HCT116 (cell line): ENCODE results near the gene SPG7. TPM values are rescaled to one million over a fixed set of nuclear protein-coding genes. Genes with fewer than 3 reads are reported as not detected.

Experiments
- ATAC-seq: fragments of 200-7000 bp; cut with Tn5 transposase; 2 replicates; pipeline ENCODE4 v1.9.1; 2020; ENCODE audit warnings: mild to moderate bottlenecking, moderate library complexity
- BruUV-seq: library from RNA; stranded (reverse); fragments of 400-500 nt; replicated peaks from 2 replicates; lab custom pipeline; 2021; lab: Mats Ljungman, UMichigan
- CTCF ChIA-PET: fragments of 300-600 bp; sonication (Branson Sonifier 250); formaldehyde crosslinking; loops from one replicate; lab custom pipeline; 2021; ENCODE audit warnings: antibody characterized with exemption; lab: Charles Lee
- POLR2A ChIA-PET: fragments of 300-600, 350-600 bp; sonication (Branson Sonifier 250); formaldehyde crosslinking; loops from one replicate; lab custom pipeline; 2021; ENCODE audit warnings: antibody characterized with exemption; lab: Charles Lee
- RAD21 ChIA-PET, 2 experiments: fragments of 300-600 bp; sonication (Branson Sonifier 250); formaldehyde crosslinking; loops; one replicate each; lab custom pipeline; 2023; ENCODE audit warnings: low total read pairs in 2 of 2; ENCODE audit not compliant: uncharacterized antibody in 2 of 2, unreplicated experiment in 2 of 2, low non-redundant PET in 1 of 2; lab: Charles Lee
- DNase-seq: peaks from one replicate; pipeline ENCODE4 v3.0.0-alpha.2; 2010; ENCODE audit warnings: low read depth, low spot score
- H2AFZ ChIP-seq: fragments of 200-600 bp; shearing (Covaris generic), sonication (generic); 2 replicates; pipeline ENCODE4 v1.6.1; 2017; ENCODE audit warnings: low read depth, mixed run types, mixed read lengths, antibody characterized with exemption, low read length; ENCODE audit not compliant: poor library complexity, severe bottlenecking
- H3K27ac ChIP-seq: 2 replicates; pipeline ENCODE4 v1.5.1; 2012; ENCODE audit warnings: low read depth, low read length
- H3K27me3 ChIP-seq: fragments of 200-600 bp; sonication (generic); 2 replicates; pipeline ENCODE4 v1.6.1; 2016; ENCODE audit warnings: mixed run types, low read length, mixed read lengths; ENCODE audit not compliant: insufficient read depth
- H3K36me3 ChIP-seq, 2 experiments: fragments of 200-500 bp in 1 of 2; fragments of 200-600 bp in 1 of 2; sonication (Bioruptor generic) in 1 of 2; sonication (generic) in 1 of 2; 2 replicates each; pipeline versions ENCODE4 v1.5.1 to v1.6.1; 2014 to 2016; ENCODE audit warnings: low read length in 2 of 2, inconsistent platforms in 1 of 2, mixed read lengths in 1 of 2, mixed run types in 1 of 2; ENCODE audit not compliant: insufficient read depth in 2 of 2, control insufficient read depth in 1 of 2
- H3K4me1 ChIP-seq, 2 experiments: fragments of 200-600 bp in 1 of 2; sonication (generic) in 1 of 2; 2 replicates each; pipeline versions ENCODE4 v1.5.1 to v1.6.1; 2012 to 2017; ENCODE audit warnings: low read length in 2 of 2, inconsistent platforms in 1 of 2, mild to moderate bottlenecking in 1 of 2, mixed read lengths in 1 of 2, mixed run types in 1 of 2, moderate library complexity in 1 of 2; ENCODE audit not compliant: insufficient read depth in 2 of 2, control insufficient read depth in 1 of 2
- H3K4me2 ChIP-seq: fragments of 200-600 bp; sonication (generic); 2 replicates; pipeline ENCODE4 v1.6.1; 2017; ENCODE audit warnings: mixed run types, low read length, mixed read lengths
- H3K4me3 ChIP-seq, 2 experiments: fragments of 200-600 bp in 1 of 2; sonication (generic) in 1 of 2; replicated peaks in 1 of 2; 2 replicates each; pipeline ENCODE4 v1.5.1; 2011 to 2016; ENCODE audit warnings: low read length in 2 of 2, control low read depth in 1 of 2, low read depth in 1 of 2, mild to moderate bottlenecking in 1 of 2, mixed read lengths in 1 of 2, mixed run types in 1 of 2
- H3K79me2 ChIP-seq: fragments of 200-600 bp; sonication (generic); 2 replicates; pipeline ENCODE4 v1.6.1; 2017; ENCODE audit warnings: mild to moderate bottlenecking, mixed run types, low read length, moderate library complexity, mixed read lengths; ENCODE audit not compliant: insufficient read depth
- H3K9ac ChIP-seq: fragments of 200-600 bp; sonication (generic); 2 replicates; pipeline ENCODE4 v1.6.1; 2016; ENCODE audit warnings: low read length, mixed read lengths
- H3K9me2 ChIP-seq: fragments of 200-600 bp; sonication (generic), shearing (Covaris generic); 2 replicates; pipeline ENCODE4 v1.6.1; 2017; ENCODE audit warnings: mixed run types, mild to moderate bottlenecking, moderate library complexity; ENCODE audit not compliant: insufficient read depth
- H3K9me3 ChIP-seq, 2 experiments: fragments of 200-500 bp in 1 of 2; fragments of 200-600 bp in 1 of 2; sonication (Bioruptor generic) in 1 of 2; sonication (generic) in 1 of 2; 2 replicates each; pipeline ENCODE4 v1.6.1; 2014 to 2017; ENCODE audit warnings: low read length in 2 of 2, mixed read lengths in 2 of 2, inconsistent platforms in 1 of 2, low read depth in 1 of 2, mild to moderate bottlenecking in 1 of 2, mixed run types in 1 of 2, moderate library complexity in 1 of 2; ENCODE audit not compliant: control insufficient read depth in 1 of 2, insufficient read depth in 1 of 2
- H4K20me1 ChIP-seq: fragments of 200-600 bp; sonication (generic), shearing (Covaris generic); 2 replicates; pipeline ENCODE4 v1.6.1; 2017; ENCODE audit warnings: mixed run types, mild to moderate bottlenecking, moderate library complexity; ENCODE audit not compliant: insufficient read depth
- CBX3 ChIP-seq: IDR thresholded peaks from 2 replicates; pipeline ENCODE4 v1.6.1; 2012; ENCODE audit warnings: low read depth
- EGR1 ChIP-seq: IDR thresholded peaks from 2 replicates; pipeline ENCODE4 v1.6.1; 2012; ENCODE audit warnings: low read depth
- ELF1 ChIP-seq: IDR thresholded peaks from 2 replicates; pipeline ENCODE4 v1.6.1; 2012; ENCODE audit warnings: low read depth, borderline replicate concordance
- EZH2 ChIP-seq: fragments of 200-600 bp; sonication (generic); IDR thresholded peaks from 2 replicates; pipeline ENCODE4 v1.6.1; 2017; ENCODE audit warnings: antibody characterized with exemption, mixed run types
- EZH2phosphoT487 ChIP-seq: fragments of 200-600 bp; IDR thresholded peaks from 2 replicates; pipeline ENCODE4 v1.6.1; 2018; ENCODE audit warnings: antibody characterized with exemption, borderline replicate concordance
- POLR2A ChIP-seq: IDR thresholded peaks from 2 replicates; pipeline ENCODE4 v1.7.0; 2011; ENCODE audit warnings: borderline replicate concordance; ENCODE audit not compliant: insufficient read depth, insufficient read length; ENCODE audit errors: extremely low read depth
- POLR2AphosphoS5 ChIP-seq: IDR thresholded peaks from 2 replicates; pipeline ENCODE4 v1.6.1; 2011; ENCODE audit warnings: mild to moderate bottlenecking, low read depth, low read length, moderate library complexity
- SP1 ChIP-seq: IDR thresholded peaks from 2 replicates; pipeline ENCODE4 v1.6.1; 2012; ENCODE audit warnings: low read depth
- SRF ChIP-seq: IDR thresholded peaks from 2 replicates; pipeline ENCODE4 v1.6.1; 2012; ENCODE audit warnings: low read depth
- TCF7L2 ChIP-seq: IDR thresholded peaks from 2 replicates; pipeline ENCODE4 v1.7.0; 2011; ENCODE audit warnings: borderline replicate concordance, inconsistent platforms; ENCODE audit not compliant: insufficient read depth, insufficient read length; ENCODE audit errors: extremely low read depth
- YY1 ChIP-seq: IDR thresholded peaks from 2 replicates; pipeline ENCODE4 v1.6.1; 2011; ENCODE audit warnings: low read length, low read depth, moderate library complexity, mild to moderate bottlenecking; ENCODE audit not compliant: insufficient replicate concordance; ENCODE audit errors: extremely low read depth
- ZFX ChIP-seq: fragments of 450-650 bp; IDR thresholded peaks from 2 replicates; pipeline ENCODE4 v1.6.1; 2017
- intact Hi-C: fragments of 100-400 bp; cut with micrococcal nuclease; formaldehyde crosslinking; loops from 2 replicates; pipeline ENCODE4 v1.10.0; 2022
- total RNA-seq: library from RNA; stranded (reverse); gene quantifications from one replicate; pipeline ENCODE4 v1.2.1, GENCODE V29; 2021; ENCODE audit not compliant: unreplicated experiment
- TF ChIP-seq, protein P1 (sequence below): IDR thresholded peaks from 2 replicates; pipeline ENCODE4 v1.6.1; 2012
- TF ChIP-seq, protein P2 (sequence below): IDR thresholded peaks from 2 replicates; pipeline ENCODE4 v1.6.1; 2012

Gene SPG7
- total RNA-seq, 1 experiment from 2014 or later, result 116 TPM

DNA sequence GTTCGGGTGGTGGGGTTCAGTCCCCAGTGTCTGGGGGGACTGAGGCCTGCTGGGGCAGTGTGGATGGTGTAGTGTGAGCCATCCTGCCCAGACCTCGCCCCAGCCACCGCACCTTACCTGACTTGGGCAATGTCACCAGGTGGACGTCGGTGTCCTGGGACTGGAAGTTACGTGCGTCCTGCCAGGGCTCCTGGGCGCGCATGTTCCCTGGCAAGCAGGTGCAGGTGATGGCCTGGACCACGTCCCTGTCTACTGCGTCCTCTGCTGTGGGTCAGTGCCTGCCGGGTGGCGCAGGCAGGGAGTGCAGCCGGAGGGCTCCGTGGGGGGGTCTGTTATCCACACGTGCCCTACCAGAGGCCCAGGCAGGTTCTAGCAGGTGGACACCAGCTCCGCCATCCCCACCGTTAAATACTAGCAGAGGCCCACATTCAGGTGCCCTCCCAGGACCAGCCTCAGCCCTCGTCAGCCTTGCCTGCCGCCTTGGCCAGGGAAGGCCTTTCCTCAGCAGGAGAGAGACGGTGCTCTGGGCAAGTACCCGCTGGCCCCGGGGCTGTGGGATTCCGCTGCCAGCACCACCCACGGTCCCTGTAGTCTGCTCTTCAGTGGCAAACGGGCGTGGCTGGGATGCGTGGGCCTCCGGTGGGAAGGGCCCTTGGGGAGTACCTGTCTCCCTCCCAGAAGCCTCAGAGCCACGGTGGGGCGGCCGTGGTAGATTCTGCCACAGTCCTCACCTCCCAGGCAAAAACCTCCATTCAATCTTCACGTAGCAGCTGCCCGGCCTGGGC is 97.2 kb downstream of the SPG7 start:
- Histone ChIP-seq H3K27ac (no peak overlapping the region; the same call in 1 of the 2 replicates), H3K4me1 (peaks cover 35 to 59% of the 10 kb centered on the region in 2 experiments), H3K4me2 (no peak overlapping the region), H3K9ac (no peak overlapping the region), H3K4me3 (no peak overlapping the region), H3K27me3 (no peaks in the 10 kb centered on the region), H4K20me1 (no peaks in the 10 kb centered on the region), H3K9me3 (no peaks in the 10 kb centered on the region), H3K9me2 (no peaks in the 10 kb centered on the region), H3K79me2 (no peaks in the 10 kb centered on the region), H2AFZ (no peak overlapping the region), H3K36me3 (no peaks in the 10 kb centered on the region)
- DNase-seq (no peak), ATAC-seq (no peak)
- ChIA-PET RAD21 (no interaction called here), CTCF (no interaction called here), POLR2A (no interaction called here)
- TF ChIP-seq CBX3, result no peak
- no peak for TF ChIP-seq SRF
- TF ChIP-seq POLR2AphosphoS5, result no peak
- TF ChIP-seq, protein P1, sequence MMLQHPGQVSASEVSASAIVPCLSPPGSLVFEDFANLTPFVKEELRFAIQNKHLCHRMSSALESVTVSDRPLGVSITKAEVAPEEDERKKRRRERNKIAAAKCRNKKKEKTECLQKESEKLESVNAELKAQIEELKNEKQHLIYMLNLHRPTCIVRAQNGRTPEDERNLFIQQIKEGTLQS, result no peak
- TF ChIP-seq EGR1, result no peak
- no peak for TF ChIP-seq EZH2
- TF ChIP-seq ZFX, result no peak
- TF ChIP-seq, protein P2, sequence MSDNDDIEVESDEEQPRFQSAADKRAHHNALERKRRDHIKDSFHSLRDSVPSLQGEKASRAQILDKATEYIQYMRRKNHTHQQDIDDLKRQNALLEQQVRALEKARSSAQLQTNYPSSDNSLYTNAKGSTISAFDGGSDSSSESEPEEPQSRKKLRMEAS, result no peak
- no peak for TF ChIP-seq YY1
- no peak for TF ChIP-seq SP1
- TF ChIP-seq POLR2A, result no peak
- TF ChIP-seq ELF1, result no peak
- no peak for TF ChIP-seq EZH2phosphoT487
- no peak for TF ChIP-seq TCF7L2
- intact Hi-C loops, result no loop called here
- BruUV-seq, result no TSS peak
